ENCODE data around the gene GALM. TPM values are rescaled to one million over a fixed set of nuclear protein-coding genes. Genes with fewer than 3 reads are reported as not detected.

GALM gene
- total and polyA plus RNA-seq, 10 of the 15 experiments (the other 5 are each of a cell fraction or from before 2014, with no cell fraction given) = 1.1 to 4.0 (median 1.7) TPM

DNA sequence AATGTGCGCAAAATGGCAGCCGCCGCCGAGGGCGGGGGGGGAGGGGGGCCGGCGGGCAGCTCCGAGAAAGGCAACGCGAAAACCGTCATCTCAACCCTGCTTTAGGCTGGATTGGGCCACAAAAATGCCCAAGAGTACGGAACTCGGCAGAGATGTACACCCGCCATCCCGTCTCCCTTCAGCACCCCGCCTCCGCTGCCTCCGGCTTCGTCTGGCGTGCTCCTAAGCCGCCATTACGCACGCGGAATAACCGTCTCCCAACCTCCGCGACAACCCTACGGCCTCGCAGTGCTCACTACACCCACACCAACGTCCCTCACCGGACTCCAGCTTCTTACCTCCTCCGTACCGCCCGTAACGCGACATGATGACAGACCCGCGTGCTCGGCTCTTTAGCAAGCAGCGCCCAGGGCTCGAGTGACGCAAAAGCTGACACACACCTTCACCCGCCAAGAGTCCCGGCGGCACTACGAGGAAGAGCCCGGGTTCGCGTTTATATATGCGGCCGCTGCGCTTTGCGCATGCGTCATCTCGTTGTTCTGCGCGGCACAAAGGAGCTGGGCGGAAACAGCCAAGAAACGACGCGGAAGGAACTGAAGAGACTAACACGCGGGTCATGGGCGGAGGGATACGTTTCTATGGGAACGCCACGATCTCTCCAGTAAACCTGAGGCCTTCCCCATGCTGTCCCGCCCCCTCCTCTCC, 85.1 kb downstream of the GALM start, which contains the start of gene SRSF7 (continued):
- TF ChIP-seq, protein P1, sequence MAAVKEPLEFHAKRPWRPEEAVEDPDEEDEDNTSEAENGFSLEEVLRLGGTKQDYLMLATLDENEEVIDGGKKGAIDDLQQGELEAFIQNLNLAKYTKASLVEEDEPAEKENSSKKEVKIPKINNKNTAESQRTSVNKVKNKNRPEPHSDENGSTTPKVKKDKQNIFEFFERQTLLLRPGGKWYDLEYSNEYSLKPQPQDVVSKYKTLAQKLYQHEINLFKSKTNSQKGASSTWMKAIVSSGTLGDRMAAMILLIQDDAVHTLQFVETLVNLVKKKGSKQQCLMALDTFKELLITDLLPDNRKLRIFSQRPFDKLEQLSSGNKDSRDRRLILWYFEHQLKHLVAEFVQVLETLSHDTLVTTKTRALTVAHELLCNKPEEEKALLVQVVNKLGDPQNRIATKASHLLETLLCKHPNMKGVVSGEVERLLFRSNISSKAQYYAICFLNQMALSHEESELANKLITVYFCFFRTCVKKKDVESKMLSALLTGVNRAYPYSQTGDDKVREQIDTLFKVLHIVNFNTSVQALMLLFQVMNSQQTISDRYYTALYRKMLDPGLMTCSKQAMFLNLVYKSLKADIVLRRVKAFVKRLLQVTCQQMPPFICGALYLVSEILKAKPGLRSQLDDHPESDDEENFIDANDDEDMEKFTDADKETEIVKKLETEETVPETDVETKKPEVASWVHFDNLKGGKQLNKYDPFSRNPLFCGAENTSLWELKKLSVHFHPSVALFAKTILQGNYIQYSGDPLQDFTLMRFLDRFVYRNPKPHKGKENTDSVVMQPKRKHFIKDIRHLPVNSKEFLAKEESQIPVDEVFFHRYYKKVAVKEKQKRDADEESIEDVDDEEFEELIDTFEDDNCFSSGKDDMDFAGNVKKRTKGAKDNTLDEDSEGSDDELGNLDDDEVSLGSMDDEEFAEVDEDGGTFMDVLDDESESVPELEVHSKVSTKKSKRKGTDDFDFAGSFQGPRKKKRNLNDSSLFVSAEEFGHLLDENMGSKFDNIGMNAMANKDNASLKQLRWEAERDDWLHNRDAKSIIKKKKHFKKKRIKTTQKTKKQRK (IDR thresholded peaks at IDR 0.05; ENCODE audit: low read depth, low read length) = no peak
- TF ChIP-seq BMI1 (IDR thresholded peaks at IDR 0.05; ENCODE audit: borderline replicate concordance) = peak; percentile 92
- TF ChIP-seq DPF2 (IDR thresholded peaks at IDR 0.05) = peak; percentile 61; the same call in 1 of the 2 replicates
- TF ChIP-seq STAT1 (conservative IDR thresholded peaks at IDR 0.05) = peak; percentile 99
- TF ChIP-seq SMARCA5 (IDR thresholded peaks at IDR 0.05) = peak; percentile 42; the same call in 1 of the 2 replicates
- peak; percentile 70 for TF ChIP-seq HCFC1 (IDR thresholded peaks at IDR 0.05; ENCODE audit: low read length)
- TF ChIP-seq IRF4 (IDR thresholded peaks at IDR 0.05; ENCODE audit: low read depth, low read length) = peak; percentile 65; the same call in 1 of the 2 replicates
- TF ChIP-seq CREB1 (IDR thresholded peaks at IDR 0.05; ENCODE audit: low read depth) = peak; percentile 83
- TF ChIP-seq, protein P2, sequence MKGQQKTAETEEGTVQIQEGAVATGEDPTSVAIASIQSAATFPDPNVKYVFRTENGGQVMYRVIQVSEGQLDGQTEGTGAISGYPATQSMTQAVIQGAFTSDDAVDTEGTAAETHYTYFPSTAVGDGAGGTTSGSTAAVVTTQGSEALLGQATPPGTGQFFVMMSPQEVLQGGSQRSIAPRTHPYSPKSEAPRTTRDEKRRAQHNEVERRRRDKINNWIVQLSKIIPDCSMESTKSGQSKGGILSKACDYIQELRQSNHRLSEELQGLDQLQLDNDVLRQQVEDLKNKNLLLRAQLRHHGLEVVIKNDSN (IDR thresholded peaks at IDR 0.05; ENCODE audit: borderline replicate concordance, extremely low read length, insufficient read depth, low read depth, low read length) = no peak
- TF ChIP-seq, protein P3, sequence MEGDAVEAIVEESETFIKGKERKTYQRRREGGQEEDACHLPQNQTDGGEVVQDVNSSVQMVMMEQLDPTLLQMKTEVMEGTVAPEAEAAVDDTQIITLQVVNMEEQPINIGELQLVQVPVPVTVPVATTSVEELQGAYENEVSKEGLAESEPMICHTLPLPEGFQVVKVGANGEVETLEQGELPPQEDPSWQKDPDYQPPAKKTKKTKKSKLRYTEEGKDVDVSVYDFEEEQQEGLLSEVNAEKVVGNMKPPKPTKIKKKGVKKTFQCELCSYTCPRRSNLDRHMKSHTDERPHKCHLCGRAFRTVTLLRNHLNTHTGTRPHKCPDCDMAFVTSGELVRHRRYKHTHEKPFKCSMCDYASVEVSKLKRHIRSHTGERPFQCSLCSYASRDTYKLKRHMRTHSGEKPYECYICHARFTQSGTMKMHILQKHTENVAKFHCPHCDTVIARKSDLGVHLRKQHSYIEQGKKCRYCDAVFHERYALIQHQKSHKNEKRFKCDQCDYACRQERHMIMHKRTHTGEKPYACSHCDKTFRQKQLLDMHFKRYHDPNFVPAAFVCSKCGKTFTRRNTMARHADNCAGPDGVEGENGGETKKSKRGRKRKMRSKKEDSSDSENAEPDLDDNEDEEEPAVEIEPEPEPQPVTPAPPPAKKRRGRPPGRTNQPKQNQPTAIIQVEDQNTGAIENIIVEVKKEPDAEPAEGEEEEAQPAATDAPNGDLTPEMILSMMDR (IDR thresholded peaks at IDR 0.05 in 2 of 3, conservative IDR thresholded peaks at IDR 0.05 in 1 of 3; ENCODE audit: control insufficient read depth in 2 of 3, extremely low read depth in 1 of 3, insufficient read depth in 1 of 3, low read depth in 3 of 3, low read length in 3 of 3) = no peak
- TF ChIP-seq, protein P4, sequence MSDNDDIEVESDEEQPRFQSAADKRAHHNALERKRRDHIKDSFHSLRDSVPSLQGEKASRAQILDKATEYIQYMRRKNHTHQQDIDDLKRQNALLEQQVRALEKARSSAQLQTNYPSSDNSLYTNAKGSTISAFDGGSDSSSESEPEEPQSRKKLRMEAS (IDR thresholded peaks at IDR 0.05; ENCODE audit: low read depth, low read length) = peak; percentile 91
- TF ChIP-seq, protein P5, sequence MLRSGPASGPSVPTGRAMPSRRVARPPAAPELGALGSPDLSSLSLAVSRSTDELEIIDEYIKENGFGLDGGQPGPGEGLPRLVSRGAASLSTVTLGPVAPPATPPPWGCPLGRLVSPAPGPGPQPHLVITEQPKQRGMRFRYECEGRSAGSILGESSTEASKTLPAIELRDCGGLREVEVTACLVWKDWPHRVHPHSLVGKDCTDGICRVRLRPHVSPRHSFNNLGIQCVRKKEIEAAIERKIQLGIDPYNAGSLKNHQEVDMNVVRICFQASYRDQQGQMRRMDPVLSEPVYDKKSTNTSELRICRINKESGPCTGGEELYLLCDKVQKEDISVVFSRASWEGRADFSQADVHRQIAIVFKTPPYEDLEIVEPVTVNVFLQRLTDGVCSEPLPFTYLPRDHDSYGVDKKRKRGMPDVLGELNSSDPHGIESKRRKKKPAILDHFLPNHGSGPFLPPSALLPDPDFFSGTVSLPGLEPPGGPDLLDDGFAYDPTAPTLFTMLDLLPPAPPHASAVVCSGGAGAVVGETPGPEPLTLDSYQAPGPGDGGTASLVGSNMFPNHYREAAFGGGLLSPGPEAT (IDR thresholded peaks at IDR 0.05; ENCODE audit: low read depth) = peak; percentile 55; the same call in 1 of the 2 replicates
- no peak; the same call in 1 of the 2 replicates for TF ChIP-seq BRCA1 (IDR thresholded peaks at IDR 0.05; ENCODE audit: low read depth, low read length)
